ENCODE results near the gene SLIT1.

Gene SLIT1

DNA sequence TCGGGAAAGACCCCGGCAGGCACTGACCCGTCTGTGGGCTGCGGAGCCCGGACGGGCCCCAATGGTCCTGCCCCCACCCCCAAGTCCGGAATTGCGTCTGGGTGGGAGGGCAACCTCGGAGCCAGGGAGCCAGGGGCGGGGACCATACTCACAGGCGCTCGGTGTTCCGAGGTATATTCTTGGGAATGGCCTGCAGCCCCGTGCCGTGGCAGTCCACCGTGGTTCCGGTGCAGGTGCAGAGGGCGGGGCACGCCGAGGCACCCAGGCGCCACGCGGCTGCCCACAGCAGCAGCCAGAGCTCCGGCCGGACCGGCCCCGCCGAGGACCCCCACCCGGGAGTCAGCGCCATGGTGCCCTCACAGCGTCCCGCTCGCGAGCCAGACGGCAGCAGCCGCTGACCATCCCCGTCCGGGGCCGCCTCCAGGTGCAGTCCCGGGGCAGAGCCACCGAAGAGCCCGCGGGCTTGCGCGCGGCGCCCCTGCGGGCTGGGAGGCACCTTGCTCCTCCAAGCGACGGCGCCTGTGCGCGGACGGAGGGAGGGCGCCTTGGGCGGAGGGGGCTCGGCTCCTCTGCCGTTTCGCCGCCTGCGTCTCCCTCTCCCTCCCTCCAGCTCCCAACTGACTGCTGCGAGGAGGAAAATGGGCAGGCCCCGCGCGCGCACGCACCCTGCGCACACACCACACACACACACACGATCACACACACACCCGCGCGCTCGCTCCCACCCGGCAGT is at the start of gene SLIT1:
Gene SLIT1, minus strand, starts transcription at position 634 of the 733 bp plus-strand sequence. Its CDS starts 285 bp downstream, at position 349.
- no peak for DNase-seq (ENCODE audit: low read depth)

DNA sequence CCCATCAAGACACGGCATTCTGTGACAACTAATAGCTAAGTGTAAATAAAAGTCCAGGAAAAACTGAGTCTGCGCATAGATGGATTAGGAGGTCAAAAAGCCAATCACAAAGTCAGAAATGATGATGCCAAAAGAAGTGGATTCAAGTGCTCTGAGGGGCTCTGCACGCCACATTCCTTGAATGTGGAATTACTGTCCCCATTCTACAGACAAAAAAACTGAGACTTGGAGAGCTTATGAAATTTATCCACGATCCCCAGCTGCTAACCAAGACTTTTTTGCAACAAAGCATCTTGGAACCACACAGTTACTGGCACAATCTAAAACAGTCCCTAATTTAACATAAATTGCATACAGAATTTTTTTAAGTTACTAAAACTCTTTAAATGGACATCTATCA is 49.6 kb upstream of the SLIT1 start:
- DNase-seq (ENCODE audit: low read depth), result no peak

DNA sequence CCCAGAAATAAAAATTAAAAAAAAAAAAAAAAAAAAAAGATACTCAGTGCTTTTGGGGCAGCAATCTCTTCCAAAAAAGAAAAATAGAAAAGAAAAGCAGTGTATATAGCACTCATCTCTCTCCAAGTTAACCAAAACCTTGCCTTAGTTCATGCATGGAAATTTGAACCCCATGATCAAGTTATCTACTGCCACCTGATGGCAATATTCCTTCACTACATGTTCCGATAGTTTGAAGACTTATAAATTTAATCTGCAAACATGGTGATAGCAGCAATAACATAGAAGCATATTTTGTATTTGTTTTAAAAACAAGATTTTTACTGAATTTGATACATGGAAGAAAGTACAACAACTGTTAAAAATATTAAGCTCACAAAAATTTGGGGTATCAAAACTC is 48.6 kb upstream of the SLIT1 start:
- no peak for DNase-seq (ENCODE audit: low read depth)

DNA sequence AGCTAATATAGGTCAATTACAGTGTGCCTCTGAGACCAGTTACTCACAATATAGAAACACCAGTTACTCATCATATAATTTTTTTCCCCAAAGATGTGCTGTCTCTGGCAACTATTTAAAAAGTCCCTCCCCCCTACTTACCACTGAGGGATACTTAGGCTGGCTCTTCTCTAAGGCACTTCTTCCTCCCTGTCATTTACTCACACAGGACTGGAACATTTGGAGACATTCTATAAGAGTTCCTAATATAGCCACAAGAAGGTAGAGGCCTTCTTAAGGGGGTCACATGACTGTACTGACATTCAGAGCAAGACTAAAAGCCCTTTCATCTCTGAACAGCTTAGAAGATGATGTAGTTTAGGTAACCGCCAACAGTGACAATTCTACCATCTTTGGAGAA is 44.4 kb upstream of the SLIT1 start:
- DNase-seq (ENCODE audit: low read depth), result no peak

DNA sequence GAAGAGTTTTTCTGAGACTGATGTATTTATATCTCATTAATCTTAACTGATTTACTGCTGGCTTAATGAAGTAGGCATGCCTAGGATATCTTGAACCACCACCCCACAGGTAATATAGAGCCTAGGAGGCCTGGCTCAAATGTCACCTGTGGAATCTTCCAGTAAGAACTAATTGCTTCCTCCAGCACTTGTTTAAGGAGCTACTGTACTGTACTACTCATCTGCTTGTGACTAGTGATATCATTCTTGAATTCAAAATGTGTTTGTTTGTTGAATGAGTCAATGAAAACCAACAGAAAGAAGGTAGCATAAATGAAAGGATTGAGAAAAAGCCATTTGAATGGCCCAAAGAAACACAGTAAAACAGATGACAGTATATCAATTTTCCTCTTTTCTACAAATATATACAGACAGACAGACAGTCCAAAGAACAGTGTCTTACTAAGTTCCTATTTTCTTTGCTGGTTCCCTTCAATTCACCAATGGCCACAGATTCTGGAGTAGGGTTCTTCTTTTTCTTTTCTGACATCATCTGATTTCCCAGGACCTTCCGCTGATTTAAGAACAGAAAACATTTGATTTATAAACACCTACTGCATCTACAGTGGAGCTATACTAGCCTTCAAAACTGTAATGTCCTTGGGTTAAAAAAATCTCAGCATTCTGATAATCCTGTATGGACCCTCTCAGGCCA is 43.7 kb upstream of the SLIT1 start:
- DNase-seq (ENCODE audit: low read depth), result no peak

DNA sequence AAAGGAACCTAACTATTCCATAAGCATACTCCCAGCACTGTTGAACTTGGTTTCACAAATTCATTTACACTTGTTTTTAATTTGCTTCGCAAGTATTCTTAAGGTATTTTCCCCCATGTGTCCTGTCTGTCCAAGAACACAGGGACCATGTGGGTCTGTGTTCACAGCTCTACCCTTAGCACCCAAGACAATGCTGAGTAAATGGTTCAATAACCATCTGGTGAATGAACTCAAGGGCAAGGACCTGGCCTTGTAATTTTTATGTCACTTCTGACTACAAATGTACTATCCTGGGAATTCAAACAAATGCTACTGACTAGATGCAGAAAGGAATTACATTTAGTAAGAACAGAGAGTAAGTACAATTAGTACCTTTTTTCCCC is 43.0 kb upstream of the SLIT1 start:
- DNase-seq (ENCODE audit: low read depth), result no peak

DNA sequence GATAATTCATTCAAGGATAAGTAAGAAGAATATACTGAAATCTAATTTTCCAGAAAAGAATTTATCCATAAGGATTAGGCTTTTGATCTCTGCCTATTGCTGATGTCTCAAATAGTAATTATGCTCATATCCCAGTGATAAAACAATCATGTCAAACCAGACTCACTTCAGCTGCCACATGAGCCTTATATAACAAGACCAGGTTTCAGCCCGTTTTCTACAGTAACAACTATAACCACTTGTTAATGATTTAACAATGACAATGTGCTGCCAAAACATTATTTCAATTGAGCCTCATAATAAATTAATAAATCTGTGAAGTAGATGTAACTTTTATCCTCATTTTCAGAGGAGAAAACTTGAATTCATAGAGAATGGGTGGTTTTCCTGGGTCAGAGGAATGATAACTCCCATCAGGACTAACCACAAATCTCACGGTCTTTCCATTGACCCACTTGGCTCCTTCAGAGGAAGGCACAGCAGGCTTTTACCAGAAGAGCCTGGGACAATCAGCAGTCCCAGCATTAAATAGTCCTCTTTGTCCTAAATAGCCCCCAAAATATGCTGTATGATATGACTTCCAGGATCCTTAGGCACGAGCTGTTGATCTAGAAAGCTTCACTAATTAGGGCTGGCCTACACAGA is 42.5 kb upstream of the SLIT1 start:
- no peak for DNase-seq (ENCODE audit: low read depth)

DNA sequence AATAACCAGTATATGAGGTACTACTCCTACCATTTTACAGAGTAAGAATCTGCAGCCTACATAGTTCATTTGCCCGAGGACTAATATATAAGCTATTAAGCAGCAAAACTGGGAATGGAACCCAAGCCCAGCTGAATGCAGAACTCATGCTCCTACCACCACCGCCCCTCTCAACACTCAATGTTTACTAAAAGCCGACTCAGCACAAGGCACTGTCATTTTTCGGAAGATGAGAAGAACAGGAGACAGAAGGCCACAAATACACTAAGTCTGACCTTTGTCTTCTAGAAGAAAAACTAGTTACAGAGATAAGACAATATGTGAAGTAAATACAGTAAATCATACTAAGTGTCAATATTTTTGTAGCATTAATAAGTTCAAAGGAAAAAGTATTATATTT is 40.6 kb upstream of the SLIT1 start:
- DNase-seq (ENCODE audit: low read depth), result no peak

DNA sequence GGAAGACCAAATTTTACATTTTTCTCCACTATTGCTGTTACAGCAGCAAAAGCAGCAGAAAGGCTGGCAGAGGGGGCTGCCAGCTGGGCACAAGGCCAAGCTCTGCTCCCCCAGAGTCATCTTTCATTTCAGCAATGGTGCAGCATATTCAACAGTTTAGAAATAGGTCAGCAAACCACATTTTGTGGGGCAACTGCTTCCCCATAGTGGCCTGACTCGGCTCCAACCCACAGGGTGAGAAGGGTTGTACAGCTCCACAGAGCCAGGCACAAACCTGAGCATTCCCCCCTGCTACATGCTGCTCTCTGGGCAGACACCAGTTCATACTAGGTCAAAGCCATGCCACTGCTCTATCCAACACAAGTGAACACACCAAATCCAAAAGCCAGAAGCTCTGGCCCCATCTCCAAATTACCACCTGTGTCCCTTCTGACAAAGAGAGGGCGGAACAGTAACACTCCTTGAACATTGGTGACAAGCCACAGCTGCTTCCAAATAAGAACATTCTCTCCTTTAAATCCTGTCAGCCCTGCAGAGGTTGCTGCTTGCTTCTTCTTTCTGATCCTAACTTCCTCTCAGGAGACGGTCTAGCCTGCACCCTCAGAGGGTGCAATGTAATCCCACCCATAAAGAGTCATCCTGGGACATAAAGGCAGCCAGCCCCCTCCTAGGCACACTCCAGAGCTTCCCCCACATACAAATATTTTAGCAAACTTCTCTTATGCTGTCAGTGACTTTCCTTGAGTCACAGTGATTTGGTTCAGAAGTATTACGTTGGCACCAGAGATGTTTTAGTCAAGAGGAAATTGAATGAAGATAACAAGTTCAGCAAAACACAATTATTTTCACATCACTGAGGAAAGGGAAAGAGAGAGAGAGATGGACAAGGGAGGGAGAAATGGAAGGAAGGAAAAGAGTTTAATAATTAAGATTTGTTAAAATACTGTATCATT is 39.0 kb upstream of the SLIT1 start:
- DNase-seq (ENCODE audit: low read depth), result no peak

DNA sequence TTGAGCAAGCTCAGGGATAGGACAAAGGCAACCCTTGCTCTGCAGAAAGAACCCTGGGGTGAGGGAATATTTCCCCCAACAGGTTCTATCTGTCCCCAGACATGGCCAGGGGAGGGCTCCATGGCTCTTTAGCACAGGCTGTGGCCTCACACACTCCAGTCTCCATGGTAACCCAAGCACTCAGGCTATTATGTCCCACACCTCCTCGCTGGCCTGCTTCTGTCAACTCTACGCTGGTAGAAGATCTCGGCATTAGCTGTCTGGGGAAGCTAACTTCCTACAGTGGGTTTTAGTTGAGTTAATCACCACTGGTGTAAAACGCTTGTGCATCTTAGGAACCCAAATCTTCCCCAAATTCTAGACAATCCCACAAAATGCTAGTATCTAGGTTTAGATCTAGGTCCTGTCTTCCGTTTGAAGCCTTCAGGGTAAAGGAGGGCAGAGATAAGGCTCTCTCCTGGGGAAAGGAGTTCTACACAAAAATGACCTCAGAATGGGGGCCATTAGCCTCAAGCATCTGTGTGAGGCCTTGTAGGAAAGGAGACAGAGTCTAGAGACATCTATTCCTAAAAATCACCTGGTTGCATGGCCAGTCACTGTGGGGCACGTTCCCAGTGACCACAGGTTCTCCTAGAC is 36.7 kb upstream of the SLIT1 start:
- no peak for DNase-seq (ENCODE audit: low read depth)

DNA sequence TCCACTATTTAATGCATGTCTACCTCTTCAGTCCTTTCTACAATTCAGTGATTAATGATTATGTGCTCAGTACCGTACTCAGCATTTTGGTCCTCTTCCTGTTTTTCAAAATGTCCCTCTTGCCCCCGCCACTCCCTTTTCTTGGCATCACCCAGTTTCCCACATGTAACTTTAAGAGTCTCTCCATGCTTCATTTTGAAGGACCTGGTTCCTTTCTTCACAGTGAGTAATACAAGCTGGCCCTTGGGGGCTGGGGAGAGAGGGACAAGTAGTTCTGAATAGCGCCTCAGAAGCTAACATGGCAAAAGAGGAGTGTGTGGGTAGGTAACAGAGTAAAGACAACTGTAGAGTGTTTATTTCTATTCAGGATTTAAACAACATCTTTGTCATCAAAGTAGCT is 34.6 kb upstream of the SLIT1 start:
- DNase-seq (ENCODE audit: low read depth), result no peak

DNA sequence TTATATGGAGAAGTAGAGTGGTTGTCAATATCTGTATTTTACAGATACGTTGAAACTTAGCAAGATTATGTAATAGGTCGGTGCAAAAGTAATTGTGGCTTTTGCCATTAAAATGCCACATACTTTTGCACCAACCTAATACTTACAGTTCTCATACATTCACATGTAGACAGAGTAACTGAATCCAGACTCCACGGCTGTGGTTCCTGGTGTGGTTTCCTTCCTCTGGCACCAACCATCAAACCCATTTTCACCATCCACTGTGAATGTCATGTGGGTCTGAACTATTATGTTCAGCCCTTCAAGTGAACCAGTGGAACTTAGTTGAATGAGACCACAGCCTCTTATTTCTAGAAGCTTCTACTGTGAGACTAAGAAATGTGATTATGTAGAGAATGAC is 31.5 kb upstream of the SLIT1 start:
- no peak for DNase-seq (ENCODE audit: low read depth)

DNA sequence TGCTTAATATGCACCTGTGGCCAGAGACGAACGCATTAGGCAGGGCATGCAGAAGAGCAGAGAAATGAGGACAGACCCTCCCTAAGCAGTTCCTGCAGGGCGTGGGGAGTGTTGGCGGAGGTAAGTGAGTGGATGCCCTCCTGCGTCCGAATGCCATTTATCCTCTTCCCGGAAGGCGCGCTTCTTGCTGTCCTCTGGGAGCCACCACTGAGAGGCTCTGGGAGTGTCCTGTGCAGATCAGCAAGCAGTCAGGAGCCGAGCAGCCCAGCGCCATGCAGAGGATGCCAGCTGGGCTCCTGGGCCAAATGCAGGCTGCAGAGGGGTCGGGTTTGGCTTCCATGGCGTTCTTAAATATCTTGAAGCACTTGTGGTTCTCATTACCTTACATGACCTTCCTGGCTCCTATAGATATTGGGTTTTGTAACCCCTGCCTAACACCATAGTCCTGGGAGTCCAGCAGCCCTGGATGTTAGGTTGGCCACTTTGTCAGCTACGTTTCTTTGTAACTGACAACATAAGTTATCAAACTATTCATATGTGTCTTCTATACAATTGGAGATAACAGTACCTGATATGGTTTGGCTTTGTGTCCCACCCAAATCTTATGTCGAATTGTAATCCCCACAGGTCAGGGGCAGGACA is 30.0 kb upstream of the SLIT1 start:
- no peak for DNase-seq (ENCODE audit: low read depth)

DNA sequence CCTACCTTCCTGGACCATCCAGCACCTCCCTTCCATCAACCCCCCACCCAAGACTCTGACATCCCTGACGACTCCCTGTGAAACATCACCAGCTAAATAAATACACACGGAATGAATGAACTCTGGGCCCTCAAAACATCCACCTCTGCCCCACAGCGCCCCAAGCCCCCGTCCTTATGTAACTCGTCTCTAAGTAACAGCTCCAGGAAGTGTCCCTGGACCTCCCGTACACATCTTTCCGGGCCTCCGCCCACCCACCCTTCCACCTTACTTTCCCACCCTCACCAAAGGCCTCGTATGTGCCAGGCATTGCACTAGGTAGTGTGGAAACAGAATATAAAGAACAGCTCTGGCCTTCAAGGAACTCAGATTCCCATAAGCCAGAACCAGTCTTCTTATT is 27.7 kb upstream of the SLIT1 start:
- DNase-seq (ENCODE audit: low read depth), result no peak

DNA sequence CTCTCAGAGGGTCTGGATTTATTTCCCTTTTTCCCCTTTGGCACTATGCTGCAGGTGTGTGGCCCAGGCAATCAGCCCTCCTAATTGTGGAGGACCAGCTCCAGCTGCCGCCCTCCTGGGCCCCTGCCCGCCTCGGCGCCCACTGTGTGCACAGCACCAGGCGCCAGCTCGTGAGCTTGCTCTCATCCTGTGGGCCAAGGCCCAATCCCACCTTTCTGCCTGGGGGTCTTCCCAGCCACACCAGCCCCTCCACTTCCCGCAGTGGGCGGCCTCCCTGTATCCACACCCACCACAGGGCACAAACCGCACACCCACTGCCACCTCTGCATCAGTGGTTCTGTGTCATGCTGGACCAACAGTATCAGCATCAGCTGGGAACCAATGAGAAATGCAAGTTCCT is 25.5 kb upstream of the SLIT1 start:
- no peak for DNase-seq (ENCODE audit: low read depth)

DNA sequence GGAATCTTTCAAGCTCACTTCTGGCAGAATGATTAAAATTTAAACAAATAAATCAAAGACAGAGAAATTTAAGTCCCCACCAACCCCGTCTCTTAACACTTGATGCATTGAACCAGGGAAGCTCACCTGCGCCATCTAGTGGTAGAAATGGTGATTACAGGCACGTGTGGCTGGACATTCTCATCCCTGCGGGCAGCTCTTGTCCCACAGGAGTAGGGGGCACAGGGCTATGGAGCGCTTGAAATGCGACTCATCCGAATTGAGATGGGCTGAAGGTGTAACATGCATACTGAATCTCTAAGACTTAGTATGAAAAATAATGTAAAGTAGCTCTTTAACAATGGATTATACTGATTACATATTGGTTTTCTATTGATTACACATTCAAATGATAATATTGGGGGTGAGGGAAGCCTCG is 24.8 kb upstream of the SLIT1 start:
- DNase-seq (ENCODE audit: low read depth), result peak; percentile 66

DNA sequence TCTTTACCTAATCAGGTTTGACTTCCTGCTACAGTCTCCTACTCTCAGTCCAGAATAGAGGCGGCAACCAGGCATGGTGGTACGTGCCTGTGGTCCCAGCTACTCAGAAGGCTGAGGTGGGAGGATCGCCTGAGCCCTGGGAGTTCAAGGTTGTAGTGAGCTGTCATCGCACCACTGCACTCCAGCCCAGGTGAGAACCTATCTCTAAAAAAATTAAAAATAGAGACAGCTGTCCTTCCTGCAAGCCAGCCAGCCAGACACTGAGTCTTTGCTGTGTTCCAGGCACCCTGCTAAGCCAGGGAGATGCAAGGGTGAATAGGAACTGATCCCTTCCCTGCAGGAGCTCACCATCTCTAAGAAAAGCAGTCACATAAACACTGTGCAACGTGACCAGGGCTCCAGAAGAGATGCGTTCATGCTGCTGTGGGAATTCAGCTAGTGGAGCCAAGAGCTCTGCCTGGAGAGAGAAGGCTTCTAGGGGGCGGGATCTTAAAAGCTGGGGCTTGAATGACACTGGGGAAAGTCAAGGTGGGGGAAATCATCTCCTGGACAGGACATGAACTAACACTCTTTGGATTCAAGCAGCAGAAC is 22.1 kb upstream of the SLIT1 start:
- DNase-seq (ENCODE audit: low read depth), result no peak

DNA sequence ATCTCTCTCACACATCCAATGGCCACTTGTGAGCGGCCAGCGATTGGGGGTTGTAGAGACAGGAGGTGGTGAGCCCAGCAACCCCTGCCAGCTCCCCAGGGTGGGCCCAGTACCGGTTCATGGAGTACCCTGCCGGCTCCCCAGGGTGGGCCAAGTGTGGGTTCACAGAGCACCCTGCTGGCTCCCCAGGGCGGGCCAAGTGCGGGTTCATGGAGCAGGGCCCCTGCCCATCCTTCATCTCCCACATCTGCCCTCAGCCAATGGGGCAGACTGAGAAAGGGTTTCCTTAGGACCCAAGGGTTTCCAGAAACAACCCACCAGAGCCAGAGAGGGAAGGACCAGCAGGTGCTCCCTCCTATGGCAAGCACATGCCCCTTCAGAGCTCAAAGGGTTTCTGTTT is 21.4 kb upstream of the SLIT1 start:
- no peak for DNase-seq (ENCODE audit: low read depth)

DNA sequence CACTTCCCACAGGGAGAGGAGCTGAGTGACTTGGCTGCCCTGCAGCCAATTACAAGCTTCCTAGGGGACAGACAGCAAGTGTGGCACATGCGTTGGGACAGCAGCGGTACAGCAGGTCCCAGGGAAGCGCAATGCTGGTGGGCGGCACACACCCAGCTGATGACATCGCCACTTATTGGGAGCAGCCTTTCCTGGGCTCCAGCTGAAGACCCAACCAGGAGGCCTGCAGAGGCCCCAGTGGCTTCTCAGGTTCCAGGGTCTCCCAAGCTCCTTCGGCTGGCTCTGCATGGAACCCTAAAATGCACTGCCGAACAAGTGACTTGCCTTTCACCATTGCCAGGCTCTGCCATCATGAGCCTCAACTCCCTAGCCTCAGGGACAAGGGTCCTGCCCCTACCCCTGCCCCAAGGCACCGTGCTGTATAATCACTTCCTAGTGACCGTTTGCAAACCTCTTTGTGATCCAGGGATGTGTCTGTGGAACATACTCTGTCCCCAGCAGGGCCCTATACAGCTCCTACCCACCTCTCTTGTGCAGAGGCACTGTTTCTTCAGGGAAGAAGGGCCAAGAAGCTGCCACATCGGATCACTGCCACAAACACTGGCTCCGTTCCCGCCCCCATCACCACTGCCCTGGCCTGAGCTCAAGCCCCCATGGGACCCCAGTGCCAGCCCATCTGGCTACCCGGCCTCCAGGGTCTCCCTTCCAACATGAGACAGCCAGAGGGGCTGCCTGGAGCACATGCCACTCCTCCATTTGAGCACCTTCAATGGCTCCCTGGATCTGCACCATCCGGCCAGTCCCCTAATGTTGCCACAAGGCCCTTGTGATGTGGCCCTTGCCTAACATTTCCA is 19.3 kb upstream of the SLIT1 start:
- DNase-seq (ENCODE audit: low read depth), result no peak

DNA sequence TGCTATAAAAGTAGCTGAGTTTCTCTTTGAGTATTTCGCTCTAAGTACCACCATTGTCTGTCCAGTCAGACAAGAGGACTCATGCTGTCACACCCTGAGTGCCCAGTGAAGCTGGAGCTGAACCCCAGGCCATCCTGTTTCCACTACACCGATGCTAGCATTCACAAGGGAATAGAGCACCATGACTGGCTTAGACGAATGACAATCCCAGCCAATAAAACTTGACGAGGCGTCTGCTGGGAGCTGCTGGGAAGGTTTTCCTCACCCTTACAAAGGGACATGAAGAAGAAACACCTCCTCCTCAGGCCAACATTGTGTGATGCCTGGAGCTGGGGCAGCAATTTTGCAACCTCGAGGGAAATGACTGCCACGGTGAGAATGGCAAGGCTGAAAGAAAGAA is 17.5 kb upstream of the SLIT1 start:
- no peak for DNase-seq (ENCODE audit: low read depth)
